Muscle of leg (tissue), 11 donors: Measurements from ENCODE around the gene PNN. TPM values are rescaled to one million over a fixed set of nuclear protein-coding genes. Genes with fewer than 3 reads are reported as not detected.
"Not testable (repeated sequence)": the region's sequence is repeated elsewhere in the genome, so short reads cannot be mapped to it uniquely, and the experiment has no call there.

Experiments
- DNase-seq: peaks from one replicate; pipeline ENCODE4 v3.0.0; 2013
- H3K27ac ChIP-seq: one replicate; pipeline ENCODE4 v1.5.1; 2013; ENCODE audit warnings: mild to moderate bottlenecking, low read length, control low read depth
- H3K27me3 ChIP-seq: one replicate; pipeline ENCODE4 v1.6.1; 2013; ENCODE audit warnings: low read length; ENCODE audit not compliant: control insufficient read depth, insufficient read depth
- H3K36me3 ChIP-seq: one replicate; pipeline ENCODE4 v1.6.1; 2013; ENCODE audit warnings: low read length; ENCODE audit not compliant: control insufficient read depth, insufficient read depth
- H3K4me1 ChIP-seq: one replicate; pipeline ENCODE4 v1.6.1; 2013; ENCODE audit warnings: low read length; ENCODE audit not compliant: control insufficient read depth, insufficient read depth
- H3K4me3 ChIP-seq: one replicate; pipeline ENCODE4 v1.5.1; 2013; ENCODE audit warnings: low read length, control low read depth
- H3K9me3 ChIP-seq: replicated peaks from 2 replicates; pipeline ENCODE4 v1.6.1; 2013; ENCODE audit warnings: low read depth, low read length; ENCODE audit not compliant: control insufficient read depth
- WGBS: methylation state at CpG from one replicate; pipeline ENCODE4 v1.1.5; 2013; ENCODE audit warnings: missing lambda C conversion rate; ENCODE audit not compliant: insufficient coverage; 5-methylcytosine and 5-hydroxymethylcytosine counted together
- polyA plus RNA-seq, 8 donors: library from polyadenylated mRNA; unstranded; fragments of 120-200 nt; gene quantifications; one replicate each; pipeline versions ENCODE4 v1.2.1 to v1.2.3, GENCODE V29; 2013; ENCODE audit warnings: inconsistent platforms in 1 of 8, low replicate concordance in 1 of 8; ENCODE audit not compliant: insufficient read length in 8 of 8, insufficient read depth in 1 of 8
- total RNA-seq: library from RNA; stranded (reverse); fragments of 120-200 nt; gene quantifications from one replicate; pipeline ENCODE4 v1.2.4, GENCODE V29; 2013

PNN gene
- total and polyA plus RNA-seq, 9 donors, result 24.8 to 99.7 (median 78.1) TPM

DNA sequence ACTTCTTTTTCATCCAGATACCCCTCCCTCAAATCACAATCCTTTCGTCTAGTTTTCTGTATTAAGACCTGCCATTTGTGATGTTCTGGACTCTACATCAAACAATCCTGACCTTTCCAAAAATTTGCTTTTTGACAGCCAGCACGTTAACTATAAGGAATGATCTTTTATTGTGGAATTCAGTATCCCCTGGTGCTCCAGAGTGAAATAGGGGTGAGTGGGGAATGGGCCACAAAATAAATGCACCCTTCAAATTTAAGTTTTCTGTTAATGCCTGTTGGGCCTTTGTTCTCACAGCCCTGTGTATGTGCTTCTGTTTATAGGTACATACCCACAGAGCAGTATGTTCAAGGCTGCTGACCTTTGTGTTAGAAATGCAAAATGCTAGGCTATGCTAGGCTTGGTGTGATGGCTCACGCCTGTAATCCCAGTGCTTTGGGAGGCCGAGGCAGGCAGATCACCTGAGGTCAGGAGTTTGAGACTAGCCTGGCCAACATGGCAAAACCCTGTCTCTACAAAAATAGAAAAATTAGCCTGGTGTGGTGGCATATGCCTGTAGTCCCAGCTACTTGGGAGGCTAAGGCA is 12.0 kb downstream of the PNN start:
- WGBS, result 88% methylated on average over 2 of the region's 4 CpGs
- Histone ChIP-seq H3K4me1 (no peaks in the 10 kb centered on the region), H3K27ac (no peak overlapping the region), H3K36me3 (peaks cover 13% of the 10 kb centered on the region), H3K9me3 (no peaks in the 10 kb centered on the region), H3K4me3 (no peak overlapping the region), H3K27me3 (no peaks in the 10 kb centered on the region)
- no peak for DNase-seq

GRCh38 chr14:39203659-39204606 is 28.9 kb downstream of the PNN start:
- WGBS, result 93% methylated on average over 2 of the region's 5 CpGs
- H3K36me3 ChIP-seq, result no peaks in the 10 kb centered on the region
- H3K4me3 ChIP-seq, result no peak overlapping the region
- H3K27me3 ChIP-seq, result no peaks in the 10 kb centered on the region
- H3K9me3 ChIP-seq, result no peaks in the 10 kb centered on the region
- H3K27ac ChIP-seq, result no peak overlapping the region
- DNase-seq, result no peak
- H3K4me1 ChIP-seq, result no peaks in the 10 kb centered on the region

GRCh38 chr14:39207430-39207829 is 32.4 kb downstream of the PNN start:
- H3K9me3 ChIP-seq, H3K27ac ChIP-seq, DNase-seq, H3K27me3 ChIP-seq, H3K4me1 ChIP-seq, H3K36me3 ChIP-seq, H3K4me3 ChIP-seq: not testable (repeated sequence)
- WGBS, result no CpG with 5 or more reads among the region's 2 CpGs

GRCh38 chr14:39211109-39211741 is 36.2 kb downstream of the PNN start:
- Histone ChIP-seq H3K36me3 (no peaks in the 10 kb centered on the region), H3K27me3 (no peaks in the 10 kb centered on the region), H3K4me3 (no peak overlapping the region), H3K9me3 (no peaks in the 10 kb centered on the region), H3K4me1 (no peaks in the 10 kb centered on the region), H3K27ac (no peak overlapping the region)
- DNase-seq, result no peak
- WGBS, result 88% methylated on average over 13 of the region's 15 CpGs

DNA sequence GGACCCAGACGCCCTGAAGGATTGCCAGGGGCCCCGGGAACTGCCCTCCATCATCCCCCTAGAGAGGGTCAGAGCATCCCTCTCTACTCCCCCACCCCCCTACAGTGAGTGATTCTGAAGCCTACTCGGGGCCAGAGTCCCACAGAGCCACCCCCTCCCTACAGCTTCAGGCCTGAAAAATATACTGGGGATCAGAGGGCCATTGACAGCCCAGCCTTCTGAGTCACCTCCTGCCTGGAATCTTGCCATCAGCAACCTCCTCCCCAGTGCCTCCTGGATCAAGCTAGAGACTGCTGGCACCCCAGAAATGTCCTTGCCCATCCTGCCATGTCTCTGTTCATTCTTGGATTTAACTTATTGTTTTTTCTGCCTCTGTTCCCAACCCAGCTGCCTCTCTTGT is 37.0 kb downstream of the PNN start:
- no peaks in the 10 kb centered on the region for H3K27me3 ChIP-seq
- H3K9me3 ChIP-seq, result no peaks in the 10 kb centered on the region
- WGBS, result 71% methylated on average over 1 of the region's 3 CpGs
- H3K36me3 ChIP-seq, result no peaks in the 10 kb centered on the region
- no peak for DNase-seq
- H3K4me1 ChIP-seq, result no peaks in the 10 kb centered on the region
- no peak overlapping the region for H3K4me3 ChIP-seq
- H3K27ac ChIP-seq, result no peak overlapping the region

DNA sequence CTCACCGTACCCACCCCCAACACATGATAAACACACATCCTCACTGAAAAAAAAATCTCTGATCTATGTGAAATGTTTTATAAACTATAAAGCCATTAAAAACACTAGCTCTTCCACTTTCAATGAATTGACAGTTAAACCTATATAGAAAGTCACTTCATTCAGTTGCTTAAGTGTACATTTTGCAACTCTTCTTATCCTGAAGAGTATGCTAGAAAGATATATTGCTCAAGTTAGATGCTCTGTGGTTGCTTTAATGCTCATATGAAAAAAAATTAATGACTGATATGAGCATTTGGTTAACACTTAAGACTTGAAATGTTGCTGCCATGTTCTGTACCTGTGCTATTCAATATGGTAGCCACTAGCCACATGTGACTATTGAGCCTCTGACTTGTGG is 37.6 kb downstream of the PNN start:
- no CpG with 5 or more reads among the region's 1 CpG for WGBS
- DNase-seq, result no peak
- Histone ChIP-seq H3K36me3 (no peaks in the 10 kb centered on the region), H3K4me3 (no peak overlapping the region), H3K27me3 (no peaks in the 10 kb centered on the region), H3K27ac (no peak overlapping the region), H3K9me3 (no peaks in the 10 kb centered on the region), H3K4me1 (no peaks in the 10 kb centered on the region)

- Histone ChIP-seq H3K4me1 (no peaks in the 10 kb centered on the region), H3K4me3 (no peak overlapping the region), H3K27me3 (no peaks in the 10 kb centered on the region), H3K9me3 (no peaks in the 10 kb centered on the region), H3K36me3 (no peaks in the 10 kb centered on the region), H3K27ac (no peak overlapping the region)
- 58% methylated on average over 3 of the region's 8 CpGs for WGBS
- no peak for DNase-seq
Measured at GRCh38 chr14:39217214-39217879, 42.3 kb downstream of the PNN start.

DNA sequence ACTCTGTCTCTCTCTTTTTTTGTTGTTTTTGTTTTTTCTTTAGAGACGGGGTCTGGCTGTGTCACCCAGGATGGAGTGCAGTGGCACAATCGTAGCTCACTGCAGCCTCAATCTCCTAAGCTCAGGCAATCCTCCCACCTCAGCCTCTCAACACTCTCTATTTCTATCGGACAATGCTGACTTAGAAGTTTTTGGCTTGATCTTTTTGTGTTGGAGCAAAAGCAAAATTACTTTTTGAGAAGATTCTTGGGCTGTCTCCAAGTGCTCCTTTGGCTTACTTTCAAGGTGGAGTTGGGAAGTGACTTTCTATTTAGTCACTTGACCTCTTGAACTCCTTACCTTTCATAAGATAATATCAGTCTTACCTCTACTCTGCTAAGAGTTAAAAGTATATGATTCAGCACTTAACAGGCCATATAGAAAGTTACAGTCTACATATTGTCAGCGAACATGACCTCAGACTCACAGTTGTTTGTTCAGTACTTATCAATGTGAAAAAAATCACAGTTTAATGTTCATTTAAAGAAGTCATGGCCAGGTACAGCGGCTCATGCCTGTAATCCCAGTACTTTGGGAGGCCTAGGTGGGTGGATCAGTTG is 43.2 kb downstream of the PNN start:
- Histone ChIP-seq H3K27ac (no peak overlapping the region), H3K36me3 (no peaks in the 10 kb centered on the region), H3K9me3 (no peaks in the 10 kb centered on the region), H3K4me1 (no peaks in the 10 kb centered on the region), H3K27me3 (no peaks in the 10 kb centered on the region), H3K4me3 (no peak overlapping the region)
- no peak for DNase-seq
- WGBS, result no CpG with 5 or more reads among the region's 5 CpGs

DNA sequence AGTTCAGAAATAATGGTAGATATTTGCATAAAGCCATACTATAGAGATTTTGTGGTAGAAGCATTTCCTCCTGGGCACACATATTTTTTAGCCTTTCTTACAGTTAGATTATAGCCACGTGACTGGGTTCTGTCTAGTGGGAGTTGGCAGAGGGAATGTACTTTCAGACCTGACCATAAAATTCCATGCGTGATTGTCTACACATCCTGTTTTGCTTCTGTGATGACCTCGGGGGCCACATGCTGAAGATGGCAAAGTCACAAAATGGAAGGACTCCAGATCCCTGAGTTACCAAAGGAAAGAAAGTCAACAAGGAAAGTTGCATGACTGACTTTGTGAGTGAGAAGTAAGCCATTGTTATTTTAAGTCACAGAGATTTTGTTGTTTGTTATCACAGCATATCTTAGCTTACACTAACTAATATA is 44.0 kb downstream of the PNN start:
- H3K4me1 ChIP-seq, result no peaks in the 10 kb centered on the region
- H3K4me3 ChIP-seq, result no peak overlapping the region
- H3K27ac ChIP-seq, result no peak overlapping the region
- H3K27me3 ChIP-seq, result no peaks in the 10 kb centered on the region
- DNase-seq, result no peak
- no peaks in the 10 kb centered on the region for H3K36me3 ChIP-seq
- 89% methylated on average over 2 of the region's 3 CpGs for WGBS
- H3K9me3 ChIP-seq, result no peaks in the 10 kb centered on the region
